Activated CD8-positive, alpha-beta memory T cell treated with anti-CD3 and anti-CD28 coated beads for 4 hours (primary cell): Measurements from ENCODE around the gene IFIH1.

Experiments used
- DNase-seq, 2 donors: peaks; one replicate each; pipeline ENCODE4 v3.0.0-alpha.2; 2020; ENCODE audit warnings: low read depth in 2 of 2

IFIH1 gene

GRCh38 chr2:162308747-162309503 lies 9.6 kb downstream of the IFIH1 start:
- DNase-seq = no peak

GRCh38 chr2:162305901-162306300 lies 12.6 kb downstream of the IFIH1 start:
- DNase-seq = no peak

DNA sequence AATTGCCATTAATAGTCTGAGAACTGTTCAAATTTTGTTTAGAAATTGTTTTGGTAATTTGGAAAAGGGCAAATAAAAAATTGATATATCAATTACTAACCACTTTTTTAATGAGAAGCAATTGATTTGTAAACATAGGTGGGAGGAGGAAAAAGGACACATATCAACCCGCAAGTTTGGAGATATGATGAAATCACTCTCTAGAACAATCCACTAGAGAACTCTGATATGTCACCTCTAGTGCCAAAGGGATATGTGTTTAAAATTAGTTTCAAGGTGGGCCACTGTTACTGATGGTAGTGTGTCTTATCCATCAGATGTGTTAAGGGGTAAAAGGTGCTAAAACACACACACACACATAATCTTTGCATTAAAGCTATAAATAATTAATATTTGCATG lies 16.6 kb downstream of the IFIH1 start:
- DNase-seq = no peak

GRCh38 chr2:162301151-162301804 lies 17.2 kb downstream of the IFIH1 start:
- peak in 1 of 2 donors; percentile 13 for DNase-seq

- no peak for DNase-seq
Measured at GRCh38 chr2:162300266-162300665, 18.2 kb downstream of the IFIH1 start.

GRCh38 chr2:162298669-162299335 lies 19.7 kb downstream of the IFIH1 start:
- no peak for DNase-seq

DNA sequence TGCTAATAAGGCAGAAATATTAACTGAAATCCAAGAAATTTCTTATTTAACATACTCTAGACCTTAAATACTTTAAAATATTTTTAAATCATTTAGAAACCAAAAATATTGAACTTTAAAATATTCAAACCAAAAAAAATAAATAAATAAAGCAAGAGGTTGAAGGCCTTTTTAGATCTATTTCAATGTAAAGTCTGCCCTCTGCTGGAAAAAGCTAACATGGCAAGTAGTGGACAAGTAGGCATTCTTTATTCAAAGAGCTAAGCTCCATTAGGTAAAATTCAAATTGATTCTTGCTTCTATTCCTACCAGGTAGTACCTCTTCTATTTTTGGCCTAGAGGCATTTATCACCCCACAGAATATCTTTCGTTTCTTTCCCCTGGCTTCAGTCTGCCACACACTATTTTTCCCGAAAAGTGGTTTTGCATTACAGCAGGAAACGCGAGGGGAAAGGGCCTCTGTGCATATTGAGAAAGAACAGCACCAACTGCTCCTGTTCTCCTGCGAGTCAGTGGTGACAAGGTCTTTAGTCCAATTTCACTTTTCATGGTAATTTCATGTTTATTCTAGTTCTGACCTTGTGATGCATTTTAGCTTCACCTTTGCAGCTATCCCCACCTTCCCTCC lies 20.4 kb downstream of the IFIH1 start:
- DNase-seq = peak in 1 of 2 donors; percentile 26

DNA sequence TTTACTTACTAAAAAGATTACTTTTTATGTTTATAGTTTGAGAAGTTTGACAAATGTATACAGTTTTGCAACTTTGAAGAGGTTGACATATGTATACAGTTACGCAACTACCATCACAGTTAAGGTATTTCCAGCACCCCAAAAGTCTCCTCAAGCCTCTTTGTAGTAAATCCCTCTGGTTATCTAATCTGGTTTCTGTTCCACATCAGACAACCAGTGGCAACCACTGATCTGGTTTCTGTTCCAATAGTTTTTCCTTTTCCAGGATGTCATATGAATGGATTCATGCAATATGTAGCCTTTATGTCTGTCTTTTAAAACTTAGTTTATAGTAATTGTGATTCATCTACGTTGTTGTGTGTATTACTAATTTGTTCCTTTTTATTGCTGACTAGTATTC lies 23.5 kb downstream of the IFIH1 start:
- no peak for DNase-seq

DNA sequence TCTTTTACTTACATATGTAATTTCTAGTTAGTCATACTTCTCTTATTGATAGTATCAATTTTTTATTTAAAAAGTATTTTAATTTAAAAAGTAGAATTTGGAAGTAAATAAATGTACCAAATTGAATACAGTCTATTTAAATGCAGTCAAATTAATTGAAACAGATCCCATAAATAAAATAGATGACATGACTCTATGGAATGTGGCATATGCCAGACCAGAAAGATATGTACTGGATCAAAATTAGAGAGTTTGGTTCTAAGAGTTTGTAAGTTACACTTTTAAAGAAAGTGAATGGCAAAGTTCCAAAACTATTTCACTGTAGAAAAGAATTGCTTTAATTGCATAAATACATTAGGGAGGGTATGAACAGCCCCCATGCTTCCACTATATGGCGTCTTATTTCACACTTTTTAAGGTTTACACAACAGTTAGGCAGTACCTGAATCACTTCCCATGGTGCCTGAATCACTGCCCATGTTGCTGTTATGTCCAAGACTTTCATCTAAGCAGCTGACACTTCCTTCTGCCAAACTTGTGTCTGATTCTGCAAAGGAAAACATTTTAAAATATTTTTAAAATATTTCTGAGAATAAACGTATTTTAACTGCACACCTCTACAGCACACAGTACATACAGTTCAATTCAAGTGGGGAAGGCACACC lies 25.2 kb downstream of the IFIH1 start:
- DNase-seq = no peak

DNA sequence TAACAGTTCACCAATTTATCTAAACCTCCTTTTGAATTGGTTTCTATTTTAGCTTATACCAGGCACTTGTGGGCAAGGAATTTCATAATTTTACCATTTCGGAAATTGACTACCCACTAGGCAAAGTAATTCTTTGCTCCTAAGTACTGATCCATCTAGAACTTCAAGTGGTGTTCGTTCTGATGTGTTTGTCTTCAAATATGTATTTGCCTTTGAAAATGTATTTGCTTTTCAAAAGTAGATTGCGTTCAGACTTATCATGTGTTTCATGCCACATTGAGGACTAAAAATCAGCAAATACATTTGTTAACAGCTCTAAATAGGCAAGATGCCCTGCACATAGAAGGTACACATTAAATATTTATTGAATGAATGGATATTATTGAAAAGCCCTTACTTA lies 26.7 kb downstream of the IFIH1 start:
- no peak for DNase-seq

- no peak for DNase-seq
Measured at GRCh38 chr2:162282765-162283425, 35.6 kb downstream of the IFIH1 start.

DNA sequence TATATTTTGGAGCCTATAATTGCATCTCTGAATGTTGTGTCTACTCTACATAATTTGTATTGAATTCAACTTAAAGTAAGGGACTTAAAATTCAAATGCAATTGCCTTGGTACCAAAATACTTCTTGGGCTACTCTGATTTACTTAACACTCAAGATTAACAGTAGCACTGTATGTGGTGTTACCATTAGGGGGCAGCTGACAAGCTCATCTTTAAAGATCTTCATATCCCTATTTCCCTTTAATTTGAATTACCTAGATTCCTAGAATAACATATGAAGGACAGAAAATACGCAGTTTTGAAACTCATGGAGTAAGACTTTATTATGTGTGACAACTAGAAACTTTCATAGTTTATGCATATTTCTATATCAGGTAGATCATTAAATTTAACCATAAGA lies 37.8 kb downstream of the IFIH1 start:
- no peak for DNase-seq

GRCh38 chr2:162277381-162277780 lies 41.1 kb downstream of the IFIH1 start:
- no peak for DNase-seq

DNA sequence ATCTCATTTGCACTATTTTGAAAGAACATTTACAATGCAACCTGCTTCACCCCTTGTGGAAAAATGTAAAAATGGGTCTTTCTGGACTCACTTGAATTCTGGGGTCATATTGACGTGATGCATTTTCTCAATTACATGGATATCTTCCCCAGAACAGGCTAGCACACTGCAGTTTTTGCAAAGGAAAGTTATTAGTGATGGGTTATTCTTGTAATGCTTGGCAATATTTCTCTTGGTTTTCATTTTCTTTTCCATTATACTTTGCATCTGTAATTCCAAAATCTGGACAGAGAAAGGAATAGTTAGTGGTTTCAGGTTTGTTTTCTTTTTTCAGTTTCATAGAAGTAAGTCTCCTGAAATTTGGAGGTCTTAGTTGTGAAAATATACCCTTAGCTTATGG lies 50.5 kb downstream of the IFIH1 start:
- DNase-seq = no peak

DNA sequence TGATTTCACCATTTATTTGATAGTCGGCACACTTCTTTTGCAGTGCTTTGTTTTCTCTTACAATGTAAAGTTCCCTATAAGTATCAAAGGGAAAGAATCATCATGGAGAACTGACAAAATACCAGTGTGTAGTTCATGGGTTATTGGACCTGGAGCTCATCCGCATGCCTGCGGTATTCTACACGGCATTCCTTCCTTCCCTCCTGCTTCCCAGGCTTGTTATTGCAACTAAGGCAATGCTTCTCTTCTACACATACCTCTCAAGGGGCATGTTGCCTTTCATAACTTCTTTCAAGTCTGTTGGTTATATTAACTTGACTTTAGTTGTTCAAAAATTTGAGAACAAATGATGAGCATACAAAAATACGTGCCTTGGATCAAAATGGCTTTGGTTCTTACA lies 51.0 kb downstream of the IFIH1 start:
- DNase-seq = no peak

- DNase-seq = no peak
Measured at GRCh38 chr2:162266460-162266760, 52.1 kb downstream of the IFIH1 start.

DNA sequence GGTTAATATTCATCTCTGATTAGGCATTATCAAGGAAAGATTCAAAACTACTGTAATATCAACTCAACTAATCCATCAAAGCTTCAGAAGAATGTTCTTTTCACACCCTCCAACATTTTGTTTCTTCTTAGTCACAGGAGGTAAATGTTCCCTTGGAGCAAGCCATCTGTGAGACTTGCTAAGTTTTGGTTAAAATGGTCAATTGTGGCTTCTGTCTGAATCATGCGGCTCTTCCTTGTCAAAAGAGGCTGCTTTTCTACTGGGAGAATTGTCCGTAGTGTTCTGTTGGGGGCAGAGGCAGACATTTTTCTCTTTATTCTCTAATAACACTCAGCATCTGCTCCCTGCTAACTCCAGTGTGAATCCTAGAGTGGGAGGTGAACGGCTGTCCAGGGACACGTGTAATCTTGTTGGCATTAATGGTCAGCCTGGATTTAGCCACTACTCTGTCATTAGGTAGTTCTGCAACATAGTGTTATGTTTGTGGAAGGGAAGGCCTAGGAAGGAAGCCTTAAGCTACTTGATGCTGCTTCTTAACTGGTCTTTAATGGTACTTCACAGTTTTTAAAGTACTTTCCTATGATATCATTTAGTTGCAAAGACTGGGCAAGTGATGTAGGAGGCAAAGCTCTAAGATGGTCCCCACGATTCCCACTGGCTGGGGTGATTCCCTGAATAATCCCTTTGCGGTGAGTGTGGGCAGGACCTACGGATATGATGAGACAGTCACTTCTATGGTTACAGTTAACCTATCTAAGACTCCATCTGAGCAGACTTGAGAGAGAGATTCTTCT lies 52.6 kb downstream of the IFIH1 start:
- no peak for DNase-seq

DNA sequence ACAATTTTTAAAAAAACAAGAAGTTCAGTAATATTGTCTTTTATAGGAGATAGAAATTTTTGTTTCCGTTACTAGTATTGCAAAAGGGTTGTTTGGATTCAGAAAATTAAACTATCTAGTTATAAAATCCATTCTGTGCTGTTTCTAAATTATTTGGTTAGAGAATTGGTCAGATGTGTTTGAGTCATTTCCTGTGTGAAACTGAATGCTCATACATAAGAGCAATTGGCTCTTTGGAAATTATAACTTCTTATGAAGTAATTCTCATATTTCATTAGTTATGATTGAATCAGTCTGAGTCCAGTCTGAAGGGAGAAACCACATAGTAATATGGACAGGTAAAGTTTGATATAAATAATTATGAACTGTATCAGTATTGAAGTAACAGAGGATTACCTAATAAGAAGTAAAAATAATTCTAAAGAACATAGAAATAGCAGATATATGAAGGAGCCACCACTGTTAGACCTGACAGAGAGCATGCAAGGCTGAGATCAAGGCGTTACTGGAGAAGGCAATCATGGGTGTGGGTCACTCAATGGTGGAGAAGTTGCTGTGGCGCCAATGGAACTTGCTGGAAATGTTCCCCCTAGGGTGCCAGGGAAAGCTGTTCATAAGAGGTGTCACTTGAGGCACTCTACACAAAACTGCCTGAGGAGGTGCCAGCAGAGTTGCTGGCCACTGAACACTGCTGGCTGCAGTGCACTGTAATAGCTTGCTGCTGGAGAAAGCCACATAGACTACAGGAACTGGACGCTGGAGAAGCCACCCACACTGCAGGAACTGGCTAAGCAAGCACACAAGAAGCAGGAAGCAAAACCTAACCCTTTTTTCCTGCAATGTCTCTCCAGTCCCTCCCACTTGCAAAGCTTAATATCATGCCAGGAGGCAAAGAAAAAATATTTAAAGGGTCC lies 57.2 kb downstream of the IFIH1 start:
- no peak for DNase-seq

- DNase-seq = no peak
Measured at GRCh38 chr2:162258686-162259085, 59.8 kb downstream of the IFIH1 start.

DNA sequence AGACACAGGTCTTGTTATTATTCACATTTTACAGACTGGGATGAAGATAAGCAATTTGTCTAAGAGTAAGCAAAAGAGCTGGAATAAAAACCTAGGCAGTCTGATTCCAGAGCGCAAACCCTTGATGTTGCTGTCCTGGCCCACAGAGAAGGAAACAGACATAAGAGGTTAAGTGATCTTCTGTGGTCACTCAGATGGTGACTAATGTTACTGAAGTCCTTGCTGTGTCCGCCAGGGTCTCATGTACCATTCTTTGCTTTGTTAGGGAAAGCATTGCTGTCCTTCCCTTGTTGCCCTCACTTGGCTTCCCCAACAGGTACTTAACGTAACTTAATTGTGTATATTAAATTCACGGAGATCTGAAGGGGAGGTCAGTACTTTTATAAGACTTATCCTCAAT lies 60.3 kb downstream of the IFIH1 start:
- DNase-seq = no peak
